C1 segment of cervical spinal cord (tissue), 14 donors: ENCODE data around the gene CLINT1.

ENCODE experiments used
- DNase-seq, 14 donors: peaks; one replicate each; lab custom pipeline; 2025; lab: John Stamatoyannopoulos, UW

CLINT1 gene

GRCh38 chr5:157820593-157821252 lies 38.2 kb downstream of the CLINT1 start:
- no peak for DNase-seq

DNA sequence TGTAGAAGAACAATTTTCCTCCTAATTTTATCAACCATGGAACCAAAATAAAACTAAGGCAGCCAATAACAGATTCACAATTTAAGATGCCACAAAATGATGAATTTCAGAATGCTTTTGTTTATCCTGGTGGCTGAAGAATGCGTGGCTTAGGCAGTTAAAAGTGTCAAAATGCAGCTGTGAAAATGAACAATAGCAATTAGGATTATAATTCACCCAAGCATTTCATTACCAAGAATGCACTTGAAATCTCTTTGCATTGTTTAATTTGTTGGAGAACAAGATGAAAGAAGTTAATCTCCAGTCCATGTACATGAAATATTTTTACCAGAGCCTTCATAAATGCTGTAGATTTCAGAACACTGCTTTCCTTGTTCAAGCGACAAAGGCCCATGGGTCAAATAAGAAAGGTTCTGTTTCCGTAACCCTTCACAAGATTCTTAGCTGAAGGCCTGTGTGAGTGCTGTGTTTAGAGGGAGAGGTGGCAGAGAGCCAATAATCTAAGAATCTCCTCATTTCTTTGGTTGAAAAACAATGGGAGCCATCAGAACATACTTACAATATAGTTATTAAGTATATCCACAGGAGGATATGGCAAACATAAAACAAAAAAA lies 39.3 kb downstream of the CLINT1 start:
- DNase-seq = no peak

GRCh38 chr5:157818368-157818767 lies 40.6 kb downstream of the CLINT1 start:
- no peak for DNase-seq

DNA sequence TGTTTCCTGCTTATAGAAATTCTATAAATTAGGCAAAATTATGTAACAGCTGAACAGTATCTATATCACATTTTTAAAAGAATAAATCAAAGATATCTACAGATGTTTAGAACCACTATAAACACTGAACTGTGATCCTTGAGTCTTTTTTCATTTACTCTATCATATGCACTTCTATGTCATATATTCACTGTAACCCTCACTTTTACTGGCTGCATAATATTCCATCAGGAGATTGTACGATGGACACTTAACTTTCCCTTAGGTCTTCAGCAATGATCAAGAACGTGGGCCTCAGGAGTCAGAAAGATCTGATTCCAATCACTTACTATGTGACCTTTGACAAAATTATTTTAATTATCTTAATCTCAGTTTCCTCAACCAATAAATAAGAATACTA lies 41.0 kb downstream of the CLINT1 start:
- no peak for DNase-seq

- DNase-seq = no peak
Observed at GRCh38 chr5:157817387-157817702, 41.6 kb downstream of the CLINT1 start.

DNA sequence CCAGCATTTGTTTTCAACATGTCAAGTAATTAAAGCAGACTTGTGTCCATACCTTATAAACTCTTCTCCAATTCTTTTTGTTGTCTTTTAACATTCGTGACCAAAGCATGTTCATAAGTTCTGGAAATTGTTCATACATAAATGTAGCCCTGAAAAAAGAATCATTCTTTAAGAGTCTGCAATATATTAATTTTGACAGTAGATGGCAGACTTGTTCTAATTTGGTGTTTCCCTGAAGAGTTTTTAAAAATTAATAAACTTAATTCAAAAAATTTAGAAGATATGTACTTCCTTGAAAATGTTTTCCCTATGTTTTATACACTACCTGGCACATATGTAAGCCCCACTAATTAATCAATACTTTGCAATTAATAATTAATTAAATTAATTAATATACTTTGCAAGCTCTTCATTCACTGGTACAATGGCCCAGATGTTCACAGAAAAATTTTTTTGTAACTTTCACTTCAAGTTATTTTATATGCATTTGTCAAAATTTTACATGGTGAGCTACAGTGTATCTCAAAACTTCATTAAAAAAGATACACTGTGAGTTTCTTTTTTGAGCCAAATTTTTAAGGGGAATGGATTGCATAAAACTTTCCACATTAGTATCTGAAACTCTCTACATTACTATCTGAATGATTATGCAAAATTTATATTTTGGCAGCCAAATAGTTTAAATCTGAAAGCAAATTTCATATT lies 42.1 kb downstream of the CLINT1 start:
- no peak for DNase-seq

GRCh38 chr5:157812086-157812485 lies 46.9 kb downstream of the CLINT1 start:
- no peak for DNase-seq

GRCh38 chr5:157808043-157808442 lies 50.9 kb downstream of the CLINT1 start:
- no peak for DNase-seq

- DNase-seq = no peak
Observed at GRCh38 chr5:157802736-157803135, 56.2 kb downstream of the CLINT1 start.

DNA sequence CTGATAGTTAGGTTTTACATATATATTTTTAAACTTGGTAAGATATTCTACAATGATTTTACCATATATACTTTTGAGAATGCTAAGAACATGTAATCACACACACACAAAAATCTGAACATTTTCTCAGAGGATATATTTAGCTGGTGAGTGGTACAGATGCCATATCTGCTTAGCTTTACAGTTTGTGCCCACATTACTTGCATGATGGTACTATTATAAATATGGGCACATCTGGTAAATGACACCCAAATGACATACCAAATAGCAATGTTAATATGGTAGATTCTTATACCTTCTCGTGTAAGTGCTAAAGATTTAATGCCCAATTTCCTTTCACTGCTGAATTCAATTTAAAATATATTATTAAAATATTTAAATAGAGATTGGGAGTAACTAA lies 58.8 kb downstream of the CLINT1 start:
- DNase-seq = no peak

- DNase-seq = no peak
Observed at GRCh38 chr5:157799578-157799977, 59.4 kb downstream of the CLINT1 start.

GRCh38 chr5:157793301-157793700 lies 65.6 kb downstream of the CLINT1 start:
- no peak for DNase-seq

DNA sequence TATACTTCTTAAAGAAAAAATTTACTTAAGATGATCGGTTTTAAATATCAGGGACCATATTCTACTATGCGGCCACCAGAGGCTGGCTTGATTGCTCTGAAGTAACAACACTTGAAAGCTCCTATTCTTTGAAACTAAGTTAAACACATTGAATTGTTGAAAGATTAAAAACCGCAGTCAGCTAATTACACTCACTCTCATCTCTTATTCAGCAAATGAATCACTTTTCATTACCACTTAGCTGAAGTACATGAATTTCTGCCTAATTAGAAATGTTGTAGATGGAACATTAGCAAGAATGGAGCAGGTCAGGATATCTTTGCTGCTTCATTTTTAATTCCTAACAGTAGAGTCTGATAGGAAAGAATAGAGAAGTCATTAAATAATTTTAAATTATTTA lies 73.1 kb downstream of the CLINT1 start:
- no peak for DNase-seq

DNA sequence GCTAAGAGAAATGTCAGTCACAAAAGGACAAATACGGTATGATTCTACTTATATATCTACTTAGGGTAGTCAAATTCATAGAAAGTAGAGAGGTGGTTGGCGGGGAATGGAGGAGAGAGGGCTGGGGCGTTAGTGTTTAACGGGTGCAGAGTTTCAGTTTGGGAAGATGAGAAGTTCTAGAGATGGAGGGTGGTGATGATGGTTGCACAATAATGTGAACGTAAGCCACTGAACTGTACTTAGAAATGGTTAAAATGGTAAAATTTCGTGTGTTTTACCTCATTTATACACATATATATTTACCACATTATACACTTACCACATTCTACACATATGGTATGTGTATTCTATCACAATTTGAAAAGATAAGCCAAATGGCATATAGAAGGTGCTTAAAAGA lies 79.7 kb downstream of the CLINT1 start:
- DNase-seq = no peak

GRCh38 chr5:157778121-157778805 lies 80.7 kb downstream of the CLINT1 start:
- no peak for DNase-seq

DNA sequence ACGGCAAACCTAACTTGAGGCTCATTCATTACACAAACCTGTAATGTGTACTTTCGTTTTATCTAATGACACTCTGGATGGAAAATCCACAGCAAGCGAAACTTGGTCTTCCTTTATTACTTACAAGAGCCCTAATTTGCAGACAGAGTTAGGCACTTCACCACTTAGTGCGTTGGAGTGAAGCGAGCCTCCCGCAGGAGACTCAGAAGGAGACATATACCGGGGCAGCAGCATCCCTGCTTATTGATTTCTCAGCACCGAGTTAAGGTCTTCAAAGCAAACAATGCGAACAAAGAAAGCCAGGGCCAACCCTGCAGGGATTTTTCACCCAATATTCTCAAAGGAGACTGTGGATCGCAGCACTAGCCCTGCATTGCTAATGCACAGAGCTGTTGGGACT lies 86.8 kb downstream of the CLINT1 start:
- DNase-seq = no peak

DNA sequence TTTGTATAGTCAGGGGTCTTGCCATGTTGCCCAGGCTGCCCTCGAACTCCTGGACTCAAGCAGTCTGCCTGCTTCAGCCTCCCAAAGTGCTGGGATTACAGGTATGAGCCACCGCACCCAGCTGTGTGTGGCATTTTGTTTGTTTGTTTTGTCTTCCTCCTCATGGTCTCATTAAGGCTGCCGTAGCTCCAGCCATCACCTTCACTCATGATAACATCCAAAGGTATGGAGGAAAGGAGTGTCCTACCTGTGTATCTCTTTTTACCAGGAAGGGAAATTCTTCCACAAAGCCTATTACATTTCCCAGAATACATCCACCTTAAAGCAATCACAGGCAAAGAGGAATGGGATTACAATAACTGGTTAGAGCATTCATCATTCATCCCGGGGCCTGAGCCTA lies 88.3 kb downstream of the CLINT1 start:
- DNase-seq = no peak

GRCh38 chr5:157767689-157768088 lies 91.3 kb downstream of the CLINT1 start:
- no peak for DNase-seq

GRCh38 chr5:157766902-157767301 lies 92.0 kb downstream of the CLINT1 start:
- DNase-seq = no peak

- DNase-seq = no peak
Observed at GRCh38 chr5:157766442-157766841, 92.5 kb downstream of the CLINT1 start.

DNA sequence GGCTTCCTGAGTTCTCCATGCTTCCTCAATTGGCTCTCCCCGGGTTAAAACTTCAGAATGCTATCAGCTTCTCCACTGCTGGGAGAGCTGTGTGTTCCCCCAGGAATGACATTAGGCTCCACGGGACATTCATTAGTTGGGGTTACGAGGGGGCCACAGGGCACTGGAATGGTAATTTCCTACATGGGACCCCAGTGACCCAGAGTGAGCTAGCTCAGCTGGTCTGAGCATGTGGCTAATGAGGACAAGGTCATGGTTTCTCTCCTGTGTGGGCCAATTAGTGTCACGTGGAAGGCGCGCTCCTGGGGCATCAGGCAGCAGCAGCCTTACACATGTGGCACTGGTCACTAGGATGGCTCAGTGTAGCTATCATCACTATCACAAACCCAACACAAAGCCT lies 94.4 kb downstream of the CLINT1 start:
- DNase-seq = no peak
